OCI-LY1 (cell line): ENCODE measurements around the gene HMCN2.

Experiments used
- H2AFZ ChIP-seq: fragments of 200-600 bp; sonication (generic), shearing (Covaris generic); 2 replicates; pipeline ENCODE4 v1.6.0; 2014; ENCODE audit warnings: antibody characterized with exemption, mild to moderate bottlenecking, low read length
- H3F3A ChIP-seq: fragments of 200-600 bp; sonication (generic), shearing (Covaris generic); 2 replicates; pipeline ENCODE4 v1.6.0; 2014; ENCODE audit warnings: mild to moderate bottlenecking, antibody characterized with exemption, low read length, moderate library complexity; ENCODE audit not compliant: insufficient read depth
- H3K27ac ChIP-seq: fragments of 200-600 bp; sonication (generic); 2 replicates; pipeline ENCODE4 v1.5.1; 2014; ENCODE audit warnings: low read length, mixed run types, mild to moderate bottlenecking, low read depth; ENCODE audit not compliant: poor library complexity, severe bottlenecking
- H3K27me3 ChIP-seq: fragments of 200-600 bp; sonication (generic); 2 replicates; pipeline ENCODE4 v1.6.0; 2014; ENCODE audit warnings: antibody characterized with exemption, mild to moderate bottlenecking, low read length, moderate library complexity; ENCODE audit not compliant: insufficient read depth
- H3K36me3 ChIP-seq: fragments of 200-600 bp; sonication (generic); 2 replicates; pipeline ENCODE4 v1.6.1; 2014; ENCODE audit warnings: mild to moderate bottlenecking, antibody characterized with exemption, low read length, moderate library complexity, mixed read lengths; ENCODE audit not compliant: insufficient read depth
- H3K4me1 ChIP-seq: fragments of 200-600 bp; sonication (generic); 2 replicates; pipeline ENCODE4 v1.5.1; 2014; ENCODE audit warnings: mild to moderate bottlenecking, low read length, moderate library complexity; ENCODE audit not compliant: insufficient read depth, severe bottlenecking
- H3K4me2 ChIP-seq: fragments of 200-600 bp; sonication (generic), shearing (Covaris generic); 2 replicates; pipeline ENCODE4 v1.6.1; 2014; ENCODE audit warnings: low read length
- H3K4me3 ChIP-seq: fragments of 200-600 bp; sonication (generic); 2 replicates; pipeline ENCODE4 v1.5.1; 2014; ENCODE audit warnings: low read length, low read depth, mild to moderate bottlenecking, mixed read lengths; ENCODE audit not compliant: poor library complexity, severe bottlenecking
- H3K79me2 ChIP-seq: fragments of 200-600 bp; shearing (Covaris generic); 2 replicates; pipeline ENCODE4 v1.6.1; 2016; ENCODE audit warnings: mixed run types, low read length, mixed read lengths; ENCODE audit not compliant: insufficient read depth
- H3K9ac ChIP-seq: fragments of 200-600 bp; sonication (generic), shearing (Covaris generic); 2 replicates; pipeline ENCODE4 v1.6.1; 2014; ENCODE audit warnings: mild to moderate bottlenecking, low read length, mixed read lengths
- H3K9me2 ChIP-seq: fragments of 200-600 bp; sonication (generic), shearing (Covaris generic); 2 replicates; pipeline ENCODE4 v1.6.1; 2014; ENCODE audit warnings: low read depth, mild to moderate bottlenecking, low read length, mixed read lengths
- H3K9me3 ChIP-seq: fragments of 200-600 bp; shearing (Covaris generic); 2 replicates; pipeline ENCODE4 v1.6.1; 2014; ENCODE audit warnings: low read length, mixed read lengths
- H4K20me1 ChIP-seq: fragments of 200-600 bp; sonication (generic), shearing (Covaris generic); 2 replicates; pipeline ENCODE4 v1.6.0; 2016; ENCODE audit warnings: mild to moderate bottlenecking, low read length; ENCODE audit not compliant: insufficient read depth
- CTCF ChIP-seq: fragments of 200-600 bp; sonication (generic), shearing (Covaris generic); IDR thresholded peaks from 2 replicates; pipeline ENCODE4 v1.5.1; 2017; ENCODE audit warnings: mild to moderate bottlenecking, antibody characterized with exemption, low read length, moderate library complexity, mixed read lengths
- EZH2 ChIP-seq: fragments of 200-600 bp; sonication (generic), shearing (Covaris generic); IDR thresholded peaks from 2 replicates; pipeline ENCODE4 v1.8.0; 2017; ENCODE audit warnings: borderline replicate concordance, mixed run types, mild to moderate bottlenecking, antibody characterized with exemption, low read length, moderate library complexity, mixed read lengths

The HMCN2 gene

GRCh38 chr9:130429831-130430230 lies 164.3 kb downstream of the HMCN2 start:
- H3K9me2 ChIP-seq, result no peaks in the 10 kb centered on the region
- H3K27ac ChIP-seq, result no peak overlapping the region
- H4K20me1 ChIP-seq, result no peaks in the 10 kb centered on the region
- H3K4me3 ChIP-seq, result no peak overlapping the region
- H3K9me3 ChIP-seq, result 0 out of 2 replicates have a peak, but pooled peaks cover 5% of the 10 kb centered on the region
- no peak overlapping the region for H3K4me2 ChIP-seq
- no peak overlapping the region for H3K9ac ChIP-seq
- no peaks in the 10 kb centered on the region for H3K79me2 ChIP-seq
- no peak for TF ChIP-seq EZH2
- TF ChIP-seq CTCF, result no peak
- H2AFZ ChIP-seq, result no peak overlapping the region
- peaks cover 10% of the 10 kb centered on the region; the same call in 1 of the 2 replicates for H3K27me3 ChIP-seq
- H3K36me3 ChIP-seq, result no peaks in the 10 kb centered on the region
- H3F3A ChIP-seq, result no peaks in the 10 kb centered on the region
- no peaks in the 10 kb centered on the region for H3K4me1 ChIP-seq

- no peak for TF ChIP-seq CTCF
- no peak for TF ChIP-seq EZH2
- H3K36me3 ChIP-seq, result no peaks in the 10 kb centered on the region
- H2AFZ ChIP-seq, result no peak overlapping the region
- no peaks in the 10 kb centered on the region for H3K79me2 ChIP-seq
- H3K4me1 ChIP-seq, result no peaks in the 10 kb centered on the region
- no peak overlapping the region for H3K4me3 ChIP-seq
- peaks cover 10% of the 10 kb centered on the region; the same call in 1 of the 2 replicates for H3K27me3 ChIP-seq
- no peak overlapping the region for H3K9ac ChIP-seq
- no peaks in the 10 kb centered on the region for H4K20me1 ChIP-seq
- H3K4me2 ChIP-seq, result no peak overlapping the region
- no peaks in the 10 kb centered on the region for H3K9me2 ChIP-seq
- no peaks in the 10 kb centered on the region for H3F3A ChIP-seq
- H3K27ac ChIP-seq, result no peak overlapping the region
- 0 out of 2 replicates have a peak, but pooled peaks cover 5% of the 10 kb centered on the region for H3K9me3 ChIP-seq
Observed at GRCh38 chr9:130430232-130430631, 164.7 kb downstream of the HMCN2 start.

- 0 out of 2 replicates have a peak, but pooled peaks cover 5% of the 10 kb centered on the region for H3K9me3 ChIP-seq
- no peaks in the 10 kb centered on the region for H3F3A ChIP-seq
- peaks cover 10% of the 10 kb centered on the region; the same call in 1 of the 2 replicates for H3K27me3 ChIP-seq
- no peaks in the 10 kb centered on the region for H3K36me3 ChIP-seq
- H2AFZ ChIP-seq, result no peak overlapping the region
- no peak overlapping the region for H3K27ac ChIP-seq
- no peaks in the 10 kb centered on the region for H3K79me2 ChIP-seq
- no peaks in the 10 kb centered on the region for H4K20me1 ChIP-seq
- H3K9ac ChIP-seq, result no peak overlapping the region
- no peaks in the 10 kb centered on the region for H3K9me2 ChIP-seq
- H3K4me1 ChIP-seq, result no peaks in the 10 kb centered on the region
- no peak for TF ChIP-seq CTCF
- TF ChIP-seq EZH2, result no peak
- H3K4me3 ChIP-seq, result no peak overlapping the region
- H3K4me2 ChIP-seq, result no peak overlapping the region
Observed at GRCh38 chr9:130430734-130431535, 165.4 kb downstream of the HMCN2 start.
